GM12878 (cell line): ENCODE results near the gene SIGMAR1.

Experiments used
- CBFB ChIP-seq: IDR thresholded peaks from 2 replicates; pipeline ENCODE4 v1.6.1; 2016; ENCODE audit warnings: antibody characterized with exemption, low read depth
- CTCF ChIP-seq, 3 experiments: IDR thresholded peaks in 2 of 3; conservative IDR thresholded peaks in 1 of 3; 2 replicates each; pipeline ENCODE4 v1.5.1; 2011; ENCODE audit warnings: low read depth in 3 of 3, low read length in 3 of 3, mild to moderate bottlenecking in 3 of 3, control low read depth in 2 of 3, moderate library complexity in 2 of 3, inconsistent platforms in 1 of 3, mixed read lengths in 1 of 3; ENCODE audit not compliant: control insufficient read depth in 2 of 3, insufficient read depth in 1 of 3; ENCODE audit errors: extremely low read depth in 1 of 3
- EP300 ChIP-seq, 2 experiments: fragments of 150-350 bp in 1 of 2; IDR thresholded peaks; 2 replicates each; pipeline ENCODE4 v1.6.1; 2011 to 2012; ENCODE audit warnings: low read depth in 2 of 2, low read length in 2 of 2, borderline replicate concordance in 1 of 2, improper control_type of control experiment in 1 of 2, inconsistent platforms in 1 of 2; ENCODE audit not compliant: control insufficient read depth in 1 of 2
- EZH2 ChIP-seq: IDR thresholded peaks from 2 replicates; pipeline ENCODE4 v1.6.1; 2012; ENCODE audit warnings: low read depth, mild to moderate bottlenecking, control low read depth, inconsistent platforms, low read length, borderline replicate concordance; ENCODE audit not compliant: control insufficient read depth
- GATAD2B ChIP-seq: fragments of 450-650 bp; conservative IDR thresholded peaks from 2 replicates; pipeline ENCODE4 v1.6.1; 2017; ENCODE audit warnings: low read depth, mild to moderate bottlenecking, moderate library complexity
- NFIC ChIP-seq: IDR thresholded peaks from 2 replicates; pipeline ENCODE4 v1.6.1; 2012; ENCODE audit warnings: low read depth, mild to moderate bottlenecking, inconsistent platforms, low read length, moderate library complexity
- POLR2A ChIP-seq: IDR thresholded peaks from 2 replicates; pipeline ENCODE4 v1.6.1; 2011; ENCODE audit warnings: low read depth, mild to moderate bottlenecking, low read length
- SMAD1 ChIP-seq: fragments of 450-650 bp; IDR thresholded peaks from 2 replicates; pipeline ENCODE4 v1.6.1; 2018; ENCODE audit warnings: mild to moderate bottlenecking, low read depth; ENCODE audit not compliant: partially characterized antibody
- ZNF207 ChIP-seq: fragments of 450-650 bp; IDR thresholded peaks from 2 replicates; pipeline ENCODE4 v1.6.1; 2014; ENCODE audit warnings: antibody characterized with exemption, mild to moderate bottlenecking, borderline replicate concordance

- TF ChIP-seq EP300 (IDR thresholded peaks at IDR 0.05; ENCODE audit: borderline replicate concordance in 1 of 2, control insufficient read depth in 1 of 2, low read depth in 2 of 2, low read length in 2 of 2) (no peak), EZH2 (no peak), ZNF207 (no peak), POLR2A (no peak), CTCF (IDR thresholded peaks at IDR 0.05 in 2 of 3, conservative IDR thresholded peaks at IDR 0.05 in 1 of 3; ENCODE audit: control insufficient read depth in 2 of 3, extremely low read depth in 1 of 3, insufficient read depth in 1 of 3, low read depth in 3 of 3, low read length in 3 of 3) (no peak), NFIC (no peak), CBFB (no peak), GATAD2B (no peak), SMAD1 (no peak)
These were observed 30.7 kb downstream of the SIGMAR1 start for GRCh38 chr9:34606905-34607304.
